Ovary (tissue), 9 donors: ENCODE results near the gene RSU1. TPM values are rescaled to one million over a fixed set of nuclear protein-coding genes. Genes with fewer than 3 reads are reported as not detected.

Source experiments
- DNase-seq, 5 donors: peaks; one replicate each; pipeline ENCODE4 v3.0.0-alpha.2; 2019 to 2020
- H3K27ac ChIP-seq, 2 donors: fragments of 200-600 bp; one replicate each; pipeline versions ENCODE4 v1.5.1 to v1.8.0; 2019 to 2022
- H3K27me3 ChIP-seq: fragments of 200-600 bp; one replicate; pipeline ENCODE4 v1.8.0; 2022
- H3K36me3 ChIP-seq: fragments of 200-600 bp; sonication (generic); one replicate; pipeline ENCODE4 v1.5.1; 2019
- H3K4me1 ChIP-seq: one replicate; pipeline ENCODE4 v1.8.1; 2013; ENCODE audit warnings: mild to moderate bottlenecking, moderate library complexity; ENCODE audit not compliant: insufficient read depth
- H3K4me3 ChIP-seq: fragments of 200-600 bp; sonication (generic); one replicate; pipeline ENCODE4 v1.5.1; 2017
- H3K9me3 ChIP-seq, 2 donors: fragments of 200-600 bp in 1 of 2; sonication (generic) in 1 of 2; one replicate each; pipeline versions ENCODE4 v1.5.1 to v1.8.1; 2013 to 2019; ENCODE audit warnings: mild to moderate bottlenecking in 1 of 2, moderate library complexity in 1 of 2
- EP300 ChIP-seq: sonication (generic); formaldehyde crosslinking; IDR thresholded peaks from one replicate; pipeline ENCODE4 v1.6.1; 2017; ENCODE audit warnings: antibody characterized with exemption
- POLR2A ChIP-seq: fragments of 450-650 bp; IDR thresholded peaks from one replicate; pipeline ENCODE4 v1.6.1; 2017; ENCODE audit warnings: antibody characterized with exemption, mild to moderate bottlenecking, moderate library complexity
- WGBS, 3 donors: extraction: QIAGEN DNeasy Blood & Tissue Kit in 1 of 3; methylation state at CpG; one replicate each; pipeline versions ENCODE4 v1.1.5 to v1.1.7; 2013 to 2017; 5-methylcytosine and 5-hydroxymethylcytosine counted together
- intact Hi-C, 4 donors: fragments of 100-400 bp; cut with DNase I; formaldehyde crosslinking; loops; one replicate each; pipeline versions ENCODE4 v1.11.0 to v1.15.1; 2022 to 2023
- polyA plus RNA-seq, 2 donors: library from polyadenylated mRNA; stranded (reverse); fragments of 200-250 nt in 1 of 2; fragments of 350-450 nt in 1 of 2; fragmentation: Illumina TruSeq in 1 of 2; extraction: RNeasy Lipid Tissue Mini Kit (QIAGEN cat#74804) in 1 of 2; gene quantifications; one replicate each; pipeline ENCODE4 v1.2.3, GENCODE V29; 2013 to 2014
- total RNA-seq, 7 donors: library from RNA; depleted of rRNA in 2 of 7; stranded (reverse); fragments of >200 nt in 2 of 7; fragmentation: NEBNext Ultra II Directional in 3 of 7; extraction: Animal tissue kit (Norgen Biotek cat#: 25700) in 3 of 7; gene quantifications; one replicate each; pipeline versions ENCODE4 v1.1.0 to v1.2.4, GENCODE V29; 2016 to 2023
- TF ChIP-seq, protein P1 (sequence below), 3 donors: fragments of 450-650 bp in 2 of 3; fragments of 200-600 bp in 1 of 3; IDR thresholded peaks; one replicate each; pipeline versions ENCODE4 v1.5.1 to v1.8.0; 2016 to 2022; ENCODE audit warnings: antibody characterized with exemption in 3 of 3, mild to moderate bottlenecking in 1 of 3
- donor health status: DM: no; HTN: no; CAD: no; lungs with moderate emphysema.
- donor health status: DM: no; HTN: no; CAD: no.
- donor health status: Bipolar disorder and iron deficiency.
- donor health status: DM: yes; HTN: yes; CAD: no.
- donor health status: DM: no; HTN: no; CAD: no.
- donor health status: DM: yes; HTN: yes; CAD: no.

Gene RSU1
- total and polyA plus RNA-seq, 9 donors: 30.1 to 184 (median 70.3) TPM

DNA sequence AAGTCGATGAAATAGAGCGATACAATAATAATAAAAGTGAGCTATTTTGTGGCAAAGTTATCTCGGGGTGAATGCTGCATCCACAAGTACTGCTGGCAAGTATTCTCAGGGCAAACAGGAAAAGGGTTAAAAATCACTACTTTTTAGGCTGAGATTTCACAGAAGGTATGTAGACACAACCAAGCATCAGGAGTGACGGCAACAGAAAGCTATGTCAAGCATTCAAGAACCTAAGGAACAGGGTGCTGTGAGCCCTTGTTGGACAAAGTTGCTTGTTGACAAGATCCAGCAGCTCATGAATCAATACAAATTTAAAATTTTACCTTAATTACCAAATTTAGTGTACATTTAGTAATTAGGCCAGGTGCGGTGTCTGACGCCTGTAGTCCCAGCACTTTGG lies 254.3 kb downstream of the RSU1 start:
- WGBS, 3 donors: 74 to 80% (median 79%) methylated on average over 6 of the region's 6 CpGs
- H3K36me3 ChIP-seq: no peaks in the 10 kb centered on the region
- TF ChIP-seq POLR2A (no peak), EP300 (no peak)
- TF ChIP-seq, protein P1, sequence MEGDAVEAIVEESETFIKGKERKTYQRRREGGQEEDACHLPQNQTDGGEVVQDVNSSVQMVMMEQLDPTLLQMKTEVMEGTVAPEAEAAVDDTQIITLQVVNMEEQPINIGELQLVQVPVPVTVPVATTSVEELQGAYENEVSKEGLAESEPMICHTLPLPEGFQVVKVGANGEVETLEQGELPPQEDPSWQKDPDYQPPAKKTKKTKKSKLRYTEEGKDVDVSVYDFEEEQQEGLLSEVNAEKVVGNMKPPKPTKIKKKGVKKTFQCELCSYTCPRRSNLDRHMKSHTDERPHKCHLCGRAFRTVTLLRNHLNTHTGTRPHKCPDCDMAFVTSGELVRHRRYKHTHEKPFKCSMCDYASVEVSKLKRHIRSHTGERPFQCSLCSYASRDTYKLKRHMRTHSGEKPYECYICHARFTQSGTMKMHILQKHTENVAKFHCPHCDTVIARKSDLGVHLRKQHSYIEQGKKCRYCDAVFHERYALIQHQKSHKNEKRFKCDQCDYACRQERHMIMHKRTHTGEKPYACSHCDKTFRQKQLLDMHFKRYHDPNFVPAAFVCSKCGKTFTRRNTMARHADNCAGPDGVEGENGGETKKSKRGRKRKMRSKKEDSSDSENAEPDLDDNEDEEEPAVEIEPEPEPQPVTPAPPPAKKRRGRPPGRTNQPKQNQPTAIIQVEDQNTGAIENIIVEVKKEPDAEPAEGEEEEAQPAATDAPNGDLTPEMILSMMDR (IDR thresholded peaks at IDR 0.05): no peak
- H3K4me1 ChIP-seq: no peaks in the 10 kb centered on the region
- H3K4me3 ChIP-seq: no peak overlapping the region
- H3K27ac ChIP-seq: no peak overlapping the region
- no peak for DNase-seq
- intact Hi-C loops: no loop called here
- H3K27me3 ChIP-seq: no peaks in the 10 kb centered on the region
- H3K9me3 ChIP-seq: no peaks in the 10 kb centered on the region

DNA sequence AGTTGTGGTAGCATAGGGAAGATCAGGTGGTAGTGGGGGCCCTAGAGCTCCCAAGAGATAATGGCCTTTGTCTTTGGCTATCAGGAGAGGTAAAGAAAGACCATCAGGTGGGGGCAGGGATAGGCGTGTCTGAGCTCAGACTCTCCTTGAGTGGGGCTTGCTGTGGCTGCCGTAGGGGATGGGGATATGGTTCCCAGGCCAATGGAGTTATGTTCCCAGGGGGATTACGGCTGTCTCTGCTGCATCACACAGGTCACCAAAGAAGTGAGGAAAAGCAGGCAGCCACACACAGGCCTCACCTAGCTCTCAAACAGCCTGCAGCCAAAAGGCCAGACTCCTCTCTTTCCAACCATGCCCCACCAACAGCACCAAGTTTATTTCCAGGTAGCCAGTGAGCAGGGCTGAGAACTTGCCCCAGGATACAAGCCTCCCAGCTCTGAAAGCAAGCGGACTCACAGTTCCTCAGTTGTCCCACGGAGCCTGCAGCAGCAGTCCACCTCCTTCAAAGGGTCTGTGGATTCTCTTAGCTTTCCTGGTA lies 257.9 kb downstream of the RSU1 start:
- no peaks in the 10 kb centered on the region for H3K27me3 ChIP-seq
- H3K4me3 ChIP-seq: no peak overlapping the region
- H3K27ac ChIP-seq: no peak overlapping the region
- H3K4me1 ChIP-seq: no peaks in the 10 kb centered on the region
- no peaks in the 10 kb centered on the region for H3K36me3 ChIP-seq
- TF ChIP-seq EP300: no peak
- TF ChIP-seq, protein P1 (IDR thresholded peaks at IDR 0.05): no peak
- TF ChIP-seq POLR2A: no peak
- intact Hi-C loops: no loop called here
- H3K9me3 ChIP-seq: no peaks in the 10 kb centered on the region
- no peak for DNase-seq
- 68 to 83% (median 81%) methylated on average over 5 of the region's 5 CpGs for WGBS, 3 donors

DNA sequence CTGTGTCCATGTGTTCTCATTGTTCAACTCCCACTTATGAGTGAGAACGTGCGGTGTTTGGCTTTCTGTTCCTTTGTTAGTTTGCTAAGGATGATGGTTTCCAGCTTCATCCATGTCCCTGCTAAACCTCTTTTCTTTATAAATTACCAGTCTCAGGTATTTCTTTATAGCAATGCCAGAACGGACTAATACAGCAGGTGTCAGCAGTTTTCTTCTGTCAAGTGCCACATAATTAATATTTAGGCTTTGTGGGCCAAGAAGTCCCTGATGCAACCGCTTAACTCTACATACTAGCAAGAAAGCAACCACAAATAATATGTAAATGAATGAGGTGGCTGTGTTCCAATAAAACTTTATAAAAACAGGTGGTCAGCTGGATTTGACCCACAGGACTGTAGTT lies 269.3 kb downstream of the RSU1 start:
- Histone ChIP-seq H3K4me1 (no peaks in the 10 kb centered on the region), H3K27me3 (no peaks in the 10 kb centered on the region), H3K9me3 (no peaks in the 10 kb centered on the region), H3K27ac (no peak overlapping the region), H3K36me3 (no peaks in the 10 kb centered on the region), H3K4me3 (no peak overlapping the region)
- no peak for DNase-seq
- intact Hi-C loops: no loop called here
- WGBS, 3 donors: 57 to 69% (median 64%) methylated on average over 4 of the region's 4 CpGs
- TF ChIP-seq EP300 (no peak), POLR2A (no peak)
- TF ChIP-seq, protein P1 (IDR thresholded peaks at IDR 0.05): no peak

DNA sequence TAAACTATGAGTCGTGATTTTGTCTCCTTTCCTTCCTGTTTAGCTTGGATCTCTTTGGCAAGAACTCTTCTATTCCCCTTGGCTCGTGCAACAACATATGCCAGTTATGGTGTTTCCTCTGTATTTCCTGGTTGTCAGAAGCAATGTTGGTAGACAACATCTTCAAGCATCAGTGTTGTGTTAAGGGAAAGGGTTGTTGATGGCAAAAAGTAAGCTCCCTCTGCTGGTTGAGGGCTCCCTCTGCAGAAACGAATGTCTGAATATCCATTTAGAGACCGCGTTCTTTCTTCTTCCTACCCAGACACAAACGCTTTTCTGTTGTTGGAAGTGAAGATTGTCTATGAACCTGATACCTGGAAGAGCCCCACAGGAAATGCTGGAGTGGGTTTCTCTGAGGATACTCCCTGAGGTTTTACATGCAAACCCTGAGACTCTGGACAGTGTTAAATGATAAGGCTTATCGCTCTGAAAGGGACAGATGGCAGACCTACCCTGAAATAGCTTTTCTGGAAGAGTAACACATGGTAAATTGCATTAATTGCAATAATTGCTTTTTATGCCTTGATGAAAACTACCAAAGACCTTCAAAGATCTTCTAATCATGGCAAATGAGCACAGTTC lies 272.0 kb downstream of the RSU1 start:
- 22 to 26% (median 24%) methylated on average over 7 of the region's 7 CpGs for WGBS, 3 donors
- Histone ChIP-seq H3K9me3 (no peaks in the 10 kb centered on the region), H3K36me3 (no peaks in the 10 kb centered on the region), H3K27ac (no peak overlapping the region), H3K27me3 (no peaks in the 10 kb centered on the region), H3K4me1 (no peaks in the 10 kb centered on the region), H3K4me3 (no peak overlapping the region)
- no peak for DNase-seq
- intact Hi-C loops: no loop called here
- TF ChIP-seq POLR2A (no peak), EP300 (no peak)
- TF ChIP-seq, protein P1 (IDR thresholded peaks at IDR 0.05): no peak
